Glutamatergic neuron (in vitro differentiated cells): Measurements from ENCODE around the gene PIM3. TPM values are rescaled to one million over a fixed set of nuclear protein-coding genes. Genes with fewer than 3 reads are reported as not detected.

ENCODE experiments used
- DNase-seq: peaks from one replicate; pipeline ENCODE4 v3.0.0; 2022
- H3K27ac Mint-ChIP-seq: one replicate; pipeline ENCODE4 v1.8.0; 2020; ENCODE audit warnings: mild to moderate bottlenecking, mixed read lengths, inconsistent platforms; ENCODE audit not compliant: unreplicated experiment
- H3K27me3 Mint-ChIP-seq: one replicate; pipeline ENCODE4 v1.8.0; 2020; ENCODE audit warnings: mild to moderate bottlenecking, moderate library complexity, mixed read lengths, inconsistent platforms; ENCODE audit not compliant: unreplicated experiment
- H3K36me3 Mint-ChIP-seq: one replicate; pipeline ENCODE4 v1.8.0; 2020; ENCODE audit warnings: mild to moderate bottlenecking, mixed read lengths, inconsistent platforms; ENCODE audit not compliant: unreplicated experiment
- H3K4me1 Mint-ChIP-seq: one replicate; pipeline ENCODE4 v1.8.0; 2020; ENCODE audit warnings: mild to moderate bottlenecking, low read depth, mixed read lengths, inconsistent platforms; ENCODE audit not compliant: unreplicated experiment
- H3K4me3 Mint-ChIP-seq: one replicate; pipeline ENCODE4 v1.8.0; 2020; ENCODE audit warnings: mild to moderate bottlenecking, mixed read lengths, inconsistent platforms; ENCODE audit not compliant: unreplicated experiment
- H3K9me3 Mint-ChIP-seq: one replicate; pipeline ENCODE4 v1.8.0; 2020; ENCODE audit warnings: mild to moderate bottlenecking, moderate library complexity, mixed read lengths, inconsistent platforms; ENCODE audit not compliant: unreplicated experiment
- CTCF ChIP-seq: fragments of 200-600 bp; sonication (generic); IDR thresholded peaks from one replicate; pipeline ENCODE4 v1.5.0; 2021; ENCODE audit not compliant: partially characterized antibody, unreplicated experiment
- total RNA-seq: library from RNA; stranded (reverse); fragmentation: NEBNext Ultra II Directional; extraction: Animal tissue kit (Norgen Biotek cat#: 25700); gene quantifications from one replicate; pipeline ENCODE4 v1.2.1, GENCODE V29; 2021; ENCODE audit not compliant: unreplicated experiment

The PIM3 gene
- total RNA-seq, 1 donor from 2014 or later, result 32.3 TPM

GRCh38 chr22:49929994-49930575 lies 30.5 kb upstream of the PIM3 start:
- no peak for DNase-seq
- peaks cover 22% of the 10 kb centered on the region for H3K4me1 Mint-ChIP-seq
- no peaks in the 10 kb centered on the region for H3K27me3 Mint-ChIP-seq
- H3K9me3 Mint-ChIP-seq, result peaks cover 5% of the 10 kb centered on the region
- H3K27ac Mint-ChIP-seq, result no peak overlapping the region
- H3K4me3 Mint-ChIP-seq, result no peak overlapping the region
- TF ChIP-seq CTCF, result no peak
- H3K36me3 Mint-ChIP-seq, result no peaks in the 10 kb centered on the region

GRCh38 chr22:49930596-49931412 lies 29.8 kb upstream of the PIM3 start:
- DNase-seq, result no peak
- Mint-ChIP-seq H3K36me3 (no peaks in the 10 kb centered on the region), H3K27me3 (no peaks in the 10 kb centered on the region), H3K4me3 (no peak overlapping the region), H3K4me1 (peaks cover 15% of the 10 kb centered on the region), H3K9me3 (peaks cover 5% of the 10 kb centered on the region), H3K27ac (no peak overlapping the region)
- TF ChIP-seq CTCF, result no peak

GRCh38 chr22:49933236-49934159 lies 27.1 kb upstream of the PIM3 start:
- Mint-ChIP-seq H3K27me3 (no peaks in the 10 kb centered on the region), H3K4me1 (peaks cover 7% of the 10 kb centered on the region), H3K27ac (peak overlapping the region; percentile 8), H3K9me3 (no peaks in the 10 kb centered on the region), H3K36me3 (no peaks in the 10 kb centered on the region), H3K4me3 (no peak overlapping the region)
- no peak for TF ChIP-seq CTCF
- DNase-seq, result no peak

GRCh38 chr22:49934160-49934890 lies 26.2 kb upstream of the PIM3 start:
- Mint-ChIP-seq H3K4me3 (no peak overlapping the region), H3K9me3 (no peaks in the 10 kb centered on the region), H3K4me1 (peaks cover 7% of the 10 kb centered on the region), H3K36me3 (no peaks in the 10 kb centered on the region), H3K27ac (no peak overlapping the region), H3K27me3 (no peaks in the 10 kb centered on the region)
- DNase-seq, result no peak
- no peak for TF ChIP-seq CTCF
